SK-MEL-5 (cell line): Measurements from ENCODE around the gene OASL. TPM values are rescaled to one million over a fixed set of nuclear protein-coding genes. Genes with fewer than 3 reads are reported as not detected.

Experiments
- DNase-seq: peaks from one replicate; pipeline ENCODE4 v3.0.0-alpha.2; 2016; ENCODE audit warnings: low read depth, low spot score
- in situ Hi-C: cut with HindIII; loops from 2 replicates; pipeline ENCODE4 v1.10.0; 2016; ENCODE audit warnings: low sequenced_read_pairs, high pct_unique_total_duplicates, low pct_unique_long_range_greater_than_20kb
- total RNA-seq: library from RNA; depleted of rRNA; stranded (reverse); fragments of >200 nt; shearing (Covaris generic); gene quantifications from 2 replicates; pipeline ENCODE4 v1.2.3, GENCODE V29; 2014

Gene OASL
- total RNA-seq, 1 experiment from 2014 or later = 0.26 TPM

- in situ Hi-C loops = no loop called here
- no peak for DNase-seq
Observed at GRCh38 chr12:121001060-121001459, 38.0 kb downstream of the OASL start.

GRCh38 chr12:121000530-121000929 lies 38.5 kb downstream of the OASL start:
- in situ Hi-C loops = no loop called here
- no peak for DNase-seq

GRCh38 chr12:120999191-121000120 lies 39.6 kb downstream of the OASL start:
- in situ Hi-C loops = no loop called here
- DNase-seq = no peak

- in situ Hi-C loops = no loop called here
- DNase-seq = no peak
Observed at GRCh38 chr12:120998435-120998834, 40.6 kb downstream of the OASL start.

GRCh38 chr12:120997448-120997847 lies 41.6 kb downstream of the OASL start:
- DNase-seq = no peak
- in situ Hi-C loops = no loop called here

GRCh38 chr12:120996133-120996746 lies 42.8 kb downstream of the OASL start:
- no peak for DNase-seq
- in situ Hi-C loops = no loop called here

- in situ Hi-C loops = no loop called here
- DNase-seq = peak; percentile 48
Observed at GRCh38 chr12:120994589-120995337, 44.3 kb downstream of the OASL start.

- no peak for DNase-seq
- in situ Hi-C loops = no loop called here
Observed at GRCh38 chr12:120994059-120994458, 45.0 kb downstream of the OASL start.

- in situ Hi-C loops = no loop called here
- DNase-seq = no peak
Observed at GRCh38 chr12:120993496-120993895, 45.5 kb downstream of the OASL start.

- no peak for DNase-seq
- in situ Hi-C loops = no loop called here
Observed at GRCh38 chr12:120992989-120993388, 46.1 kb downstream of the OASL start.

- DNase-seq = no peak
- in situ Hi-C loops = no loop called here
Observed at GRCh38 chr12:120991965-120992364, 47.1 kb downstream of the OASL start.

- in situ Hi-C loops = no loop called here
- DNase-seq = no peak
Observed at GRCh38 chr12:120990487-120991055, 48.5 kb downstream of the OASL start.

GRCh38 chr12:120989687-120990086 lies 49.4 kb downstream of the OASL start:
- no peak for DNase-seq
- in situ Hi-C loops = no loop called here

GRCh38 chr12:120988658-120989057 lies 50.4 kb downstream of the OASL start:
- no peak for DNase-seq
- in situ Hi-C loops = no loop called here

- in situ Hi-C loops = no loop called here
- no peak for DNase-seq
Observed at GRCh38 chr12:120988234-120988633, 50.8 kb downstream of the OASL start.

GRCh38 chr12:120984351-120984898 lies 54.6 kb downstream of the OASL start:
- in situ Hi-C loops = no loop called here
- DNase-seq = no peak

GRCh38 chr12:120983759-120984158 lies 55.3 kb downstream of the OASL start:
- DNase-seq = no peak
- in situ Hi-C loops = no loop called here

GRCh38 chr12:120982659-120983058 lies 56.4 kb downstream of the OASL start:
- in situ Hi-C loops = no loop called here
- DNase-seq = no peak
